Stimulated activated CD8-positive, alpha-beta memory T cell treated with anti-CD3 and anti-CD28 coated beads, Interleukin-12 subunit alpha, Interleukin-12 subunit beta, amount 100 ng/mL, for 4 hours (primary cell): ENCODE results near the gene KRT33A.
"Not testable (repeated sequence)": the region's sequence is repeated elsewhere in the genome, so short reads cannot be mapped to it uniquely, and the experiment has no call there.

Source experiments
- DNase-seq: peaks from one replicate; pipeline ENCODE4 v3.0.0-alpha.2; 2020; ENCODE audit warnings: low read depth

The KRT33A gene

DNA sequence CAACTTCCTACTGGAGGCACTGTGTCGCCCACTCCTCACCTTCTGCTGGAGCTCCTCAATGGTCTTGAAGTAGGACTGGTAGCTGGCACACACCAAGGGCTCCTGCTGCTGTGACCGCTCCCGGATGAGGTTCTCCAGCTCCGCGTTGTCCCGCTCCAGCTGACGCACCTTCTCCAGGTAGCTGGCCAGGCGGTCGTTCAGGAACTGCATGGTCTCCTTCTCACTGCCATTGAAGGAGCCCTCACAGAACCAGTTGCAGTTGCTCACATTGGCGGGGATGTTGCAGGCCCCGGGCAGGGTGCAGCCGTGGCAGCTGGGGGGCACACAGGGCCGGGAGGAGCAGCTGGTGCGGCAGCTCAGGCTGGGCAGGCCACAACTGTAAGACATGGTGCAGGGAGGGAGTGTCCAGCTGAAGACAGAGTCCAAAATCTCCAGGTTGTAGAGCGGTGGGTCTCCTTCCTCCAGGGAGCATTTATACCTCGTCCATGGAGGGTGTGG is at the start of gene KRT33A:
KRT33A (minus strand) TSS at position 448 of the 498 bp plus-strand sequence; CDS start at position 387, 61 bp downstream.
- DNase-seq, result not testable (repeated sequence)

DNA sequence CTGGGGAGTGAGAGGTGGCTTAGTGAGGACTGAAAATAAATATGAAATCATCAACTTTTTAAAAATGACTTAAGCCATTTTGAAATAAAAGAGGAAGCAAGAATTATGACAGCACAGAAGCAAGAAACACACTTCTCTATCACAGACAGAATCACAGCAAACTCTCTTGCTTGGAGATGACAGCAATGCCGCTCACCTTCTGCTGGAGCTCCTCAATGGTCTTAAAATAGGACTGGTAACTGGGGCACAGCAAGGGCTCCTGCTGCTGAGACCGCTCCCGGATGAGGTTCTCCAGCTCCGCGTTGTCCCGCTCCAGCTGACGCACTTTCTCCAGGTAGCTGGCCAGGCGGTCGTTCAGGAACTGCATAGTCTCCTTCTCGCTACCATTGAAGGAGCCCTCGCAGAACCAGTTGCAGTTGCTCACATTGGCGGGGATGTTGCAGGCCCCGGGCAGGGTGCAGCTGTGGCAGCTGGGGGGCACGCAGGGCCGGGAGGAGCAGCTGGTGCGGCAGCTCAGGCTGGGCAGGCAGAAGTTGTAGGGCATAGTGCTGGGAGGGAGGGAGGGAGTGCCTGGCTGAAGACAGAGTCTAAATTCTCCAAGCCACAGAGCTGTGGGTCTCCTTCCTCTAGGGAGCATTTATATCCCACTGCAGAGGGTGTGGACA is 46.5 kb upstream of the KRT33A start, which contains the start of gene KRT31:
KRT31 (minus strand) TSS at position 613 of the 665 bp plus-strand sequence; CDS start at position 544, 69 bp downstream.
- no peak for DNase-seq

DNA sequence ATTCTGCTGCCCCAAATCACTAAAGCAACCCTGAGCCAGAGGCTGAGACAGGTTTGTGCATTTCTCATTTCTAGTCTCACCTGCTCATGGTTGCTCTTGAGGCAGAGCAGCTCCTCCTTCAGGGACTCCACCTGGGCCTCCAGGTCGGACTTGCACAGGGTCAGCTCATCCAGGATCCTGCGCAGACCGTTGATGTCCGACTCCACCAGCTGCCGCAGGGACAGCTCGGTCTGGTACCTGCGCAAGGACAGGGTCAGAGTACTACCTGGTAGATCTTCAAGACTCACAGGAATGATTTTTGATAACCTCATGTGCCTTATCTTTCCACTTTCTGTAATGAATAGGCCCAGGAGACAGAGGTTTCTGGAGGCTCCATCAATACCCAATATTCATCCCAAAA is 45.7 kb upstream of the KRT33A start:
- no peak for DNase-seq

DNA sequence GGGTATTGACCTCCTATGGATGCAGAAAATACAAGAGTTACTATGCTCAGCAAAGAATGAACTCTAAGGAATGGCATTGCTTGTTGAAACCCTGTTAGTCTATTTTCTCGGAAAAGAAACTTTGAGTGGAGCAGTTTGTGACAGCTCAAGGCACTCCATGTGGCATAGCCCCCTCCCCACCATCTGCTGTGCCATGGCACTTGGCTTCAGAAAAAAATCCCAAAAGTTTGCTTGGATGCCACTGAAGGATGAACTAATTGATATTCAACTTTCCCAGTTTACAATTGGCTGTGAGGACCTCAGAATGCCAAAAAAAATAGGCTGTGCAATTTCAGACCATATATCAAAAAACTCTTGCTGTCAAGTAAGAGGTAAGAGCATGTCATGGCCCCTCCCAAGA is 45.0 kb upstream of the KRT33A start:
- no peak for DNase-seq

DNA sequence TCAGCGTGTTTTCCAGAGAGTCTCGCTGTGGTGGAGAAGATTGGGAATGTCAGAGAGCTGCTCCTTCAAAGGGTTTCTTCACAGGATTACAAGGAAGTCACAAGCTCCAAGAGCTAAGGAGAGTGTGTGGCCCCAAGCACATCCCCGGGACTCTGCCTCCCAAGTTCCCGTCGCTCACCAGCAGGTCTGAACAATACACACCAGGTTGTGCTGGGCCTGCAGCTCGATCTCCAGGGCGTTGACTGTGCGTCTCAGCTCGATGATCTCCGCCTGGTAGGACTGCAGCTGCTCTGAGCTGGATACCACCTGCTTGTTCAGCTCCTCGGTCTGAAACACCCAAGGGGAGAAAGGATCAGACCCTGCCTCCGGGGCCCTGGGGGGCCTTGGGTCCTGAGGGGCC is 44.4 kb upstream of the KRT33A start:
- DNase-seq, result not testable (repeated sequence)

DNA sequence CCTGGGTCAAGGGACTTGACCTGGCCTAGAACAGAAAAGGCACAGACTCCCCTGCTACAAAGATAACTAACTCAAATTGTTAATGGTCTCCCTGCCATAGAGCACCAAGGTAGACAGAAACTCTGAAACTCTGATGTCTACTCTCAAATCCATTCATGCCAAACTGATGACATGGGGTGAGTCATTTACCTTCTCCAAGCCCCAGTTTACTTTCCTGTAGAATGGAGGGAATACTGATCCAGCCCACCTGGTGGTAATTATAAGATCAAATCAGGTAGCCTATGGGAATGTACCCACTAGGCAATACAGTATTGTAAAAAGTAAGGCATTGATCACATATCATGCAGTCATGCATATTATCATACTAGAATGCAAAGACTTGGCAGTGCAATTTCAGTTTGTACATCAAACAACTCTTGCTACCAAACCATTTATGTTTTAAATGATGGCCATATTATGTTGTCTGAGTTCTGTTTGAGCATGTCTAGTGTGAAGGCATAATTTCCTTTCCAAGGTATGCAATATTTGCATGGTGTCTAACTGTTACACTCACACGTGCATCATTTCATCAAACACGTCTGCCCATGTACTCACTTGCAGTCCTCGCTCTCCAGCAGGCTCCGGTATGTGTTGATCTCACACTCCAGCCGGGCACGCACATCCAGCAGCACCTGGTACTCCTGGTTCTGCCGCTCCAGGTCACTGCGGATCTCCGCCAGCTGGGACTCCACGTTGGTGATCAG is 43.8 kb upstream of the KRT33A start:
- no peak for DNase-seq

DNA sequence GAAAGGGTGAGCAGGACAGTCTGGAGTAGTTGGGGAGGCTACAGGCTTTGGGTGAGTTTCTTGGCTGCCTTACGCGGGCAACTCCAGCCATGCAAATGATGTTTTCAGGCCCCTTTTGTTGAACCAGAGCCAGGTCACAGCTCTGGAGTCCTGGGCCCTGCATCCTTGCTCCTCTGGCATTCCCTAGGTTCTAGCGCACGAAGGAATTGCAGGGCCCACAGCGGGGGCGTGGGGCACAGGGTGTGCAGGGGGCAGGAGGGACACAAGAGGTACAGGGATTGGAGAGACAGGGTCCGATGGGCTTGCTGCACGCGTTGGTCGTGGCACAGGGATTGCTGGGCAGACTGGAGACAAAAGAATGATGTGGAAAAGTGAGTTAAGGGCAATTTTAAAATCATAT is 43.2 kb upstream of the KRT33A start:
- no peak for DNase-seq

DNA sequence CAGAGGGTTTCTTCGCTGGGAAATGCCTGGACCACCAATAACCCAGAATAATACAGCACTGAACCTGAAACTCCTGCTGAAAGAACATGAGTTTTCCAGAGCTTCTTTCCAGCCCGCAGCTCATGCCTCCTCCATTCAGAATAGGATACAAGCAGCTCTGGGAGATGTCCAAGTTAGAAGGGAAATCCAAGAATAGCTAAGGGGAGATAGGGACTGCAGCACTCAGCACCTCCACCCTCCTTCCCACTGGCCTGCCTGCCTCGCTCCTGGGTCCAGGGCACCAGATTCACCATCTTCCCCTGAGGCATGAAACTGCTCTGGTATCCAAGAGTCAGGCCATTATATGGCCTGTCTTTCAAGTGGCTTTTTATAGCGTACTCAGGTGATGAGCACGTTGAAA is 42.7 kb upstream of the KRT33A start:
- no peak for DNase-seq

DNA sequence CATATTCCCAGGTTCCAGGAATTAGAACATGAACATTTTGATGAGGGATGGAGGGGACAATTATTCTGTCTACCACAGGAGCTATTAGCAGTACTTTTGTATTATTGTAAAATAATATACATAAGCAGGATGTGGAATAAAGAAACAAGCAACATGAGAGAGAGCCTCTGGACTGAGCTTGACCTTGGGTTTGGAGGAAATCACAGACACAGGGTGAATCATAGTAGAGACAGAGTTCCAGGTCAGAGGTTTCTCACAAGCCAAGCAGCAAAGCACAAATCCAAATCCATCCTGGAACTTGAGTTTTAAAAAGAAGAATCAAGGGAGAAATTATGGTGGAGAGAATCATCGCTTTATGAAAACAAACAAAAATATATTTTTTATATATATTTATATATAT is 41.6 kb upstream of the KRT33A start:
- DNase-seq, result no peak

DNA sequence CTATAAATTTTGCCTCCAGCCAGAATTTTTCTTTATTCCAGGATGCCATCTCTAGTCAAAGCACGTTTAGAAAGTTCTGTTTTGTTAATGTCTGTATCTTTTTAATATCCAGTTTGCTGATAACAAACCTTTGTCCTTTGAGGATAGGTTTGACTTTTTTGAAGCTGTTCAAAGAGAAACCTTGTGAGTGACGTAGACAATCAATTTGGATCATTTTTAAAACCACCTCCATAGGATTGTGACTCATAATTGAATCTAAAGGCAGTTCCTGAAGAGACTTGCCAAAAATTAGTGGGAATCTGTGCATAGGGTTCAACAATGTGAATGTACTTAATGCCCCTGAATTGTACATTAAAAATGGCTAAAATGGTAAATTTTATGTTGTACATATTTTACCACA is 40.9 kb upstream of the KRT33A start:
- no peak for DNase-seq

DNA sequence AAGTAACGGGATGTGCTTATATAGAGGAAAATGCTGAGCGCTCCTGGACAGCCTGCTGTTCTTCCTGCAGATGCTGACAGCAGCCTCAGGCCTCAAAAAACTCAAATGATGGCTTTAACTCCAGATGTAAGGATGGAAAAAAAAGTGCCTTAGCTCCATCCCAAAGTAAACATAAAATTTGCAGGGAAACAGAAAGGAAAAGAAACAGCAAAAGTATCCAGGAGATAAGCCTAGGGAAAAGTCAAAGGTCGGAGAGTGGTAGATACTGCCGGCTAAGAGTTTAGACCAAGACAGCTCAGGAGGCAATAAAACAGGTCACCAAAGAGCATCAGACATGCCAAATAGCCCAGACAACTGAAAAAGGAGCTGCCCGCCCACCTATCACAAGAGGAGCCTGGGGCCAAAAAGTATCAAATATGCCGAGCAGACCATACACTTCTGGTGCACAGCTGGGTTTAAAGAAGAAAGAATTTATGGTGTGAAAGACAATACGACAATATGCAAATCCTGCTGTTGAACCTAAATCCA is 39.8 kb upstream of the KRT33A start:
- no peak for DNase-seq

DNA sequence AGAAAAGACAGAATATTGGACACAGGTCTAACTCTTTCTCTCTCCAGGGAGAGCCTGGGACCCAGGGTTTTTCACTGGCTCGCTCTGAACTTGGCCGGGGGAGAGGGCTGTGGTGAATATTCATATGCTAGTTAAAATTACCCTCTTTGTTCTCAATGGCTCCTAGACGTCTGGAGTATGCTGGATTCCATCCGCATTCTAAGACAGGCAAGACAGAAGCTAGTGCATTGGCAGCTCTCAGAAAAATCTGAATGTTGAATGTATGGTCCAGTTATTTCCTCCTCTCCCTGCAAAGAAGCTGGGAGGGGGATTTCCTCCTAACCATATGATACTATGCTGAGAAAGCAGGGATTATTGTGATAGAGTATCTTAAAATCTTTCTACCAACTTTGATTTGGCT is 37.0 kb upstream of the KRT33A start:
- no peak for DNase-seq

DNA sequence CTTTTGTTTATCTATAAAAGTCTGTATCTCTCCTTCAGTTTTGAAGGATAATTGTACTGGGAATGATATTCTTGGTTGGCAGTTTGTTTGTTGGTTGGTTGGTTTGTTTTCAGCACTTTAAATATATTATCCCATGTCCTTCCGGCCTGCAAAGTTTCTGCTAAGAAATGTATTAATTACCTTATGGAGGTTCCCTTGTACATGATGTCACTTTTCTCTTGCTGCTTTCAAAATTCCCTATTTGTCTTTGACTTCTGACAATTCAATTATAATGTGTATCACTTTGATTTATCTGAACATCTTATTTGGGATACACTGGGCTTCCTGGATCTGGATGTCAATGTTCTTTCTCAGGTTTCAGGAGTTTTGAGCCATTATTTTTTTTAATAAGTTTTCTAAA is 35.6 kb upstream of the KRT33A start:
- DNase-seq, result no peak

DNA sequence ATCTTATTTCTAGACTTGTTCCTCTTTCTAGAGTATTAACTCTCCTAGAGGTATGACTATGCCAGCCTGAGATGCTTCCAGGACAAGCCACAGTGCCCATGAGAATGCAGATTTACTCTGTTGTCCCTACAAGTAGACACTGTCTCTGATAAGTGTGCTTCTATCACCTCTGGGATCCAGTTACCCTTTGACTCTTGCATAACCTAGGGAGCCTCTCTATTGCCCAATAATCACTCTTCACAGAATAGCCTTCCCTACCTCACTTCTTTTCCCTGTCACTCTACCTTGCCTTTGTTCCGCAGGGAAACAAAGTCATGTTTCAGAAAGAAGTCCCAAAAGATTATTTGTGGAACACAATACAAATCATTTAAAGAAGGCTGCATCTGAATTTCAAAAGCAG is 33.1 kb upstream of the KRT33A start:
- DNase-seq, result no peak

DNA sequence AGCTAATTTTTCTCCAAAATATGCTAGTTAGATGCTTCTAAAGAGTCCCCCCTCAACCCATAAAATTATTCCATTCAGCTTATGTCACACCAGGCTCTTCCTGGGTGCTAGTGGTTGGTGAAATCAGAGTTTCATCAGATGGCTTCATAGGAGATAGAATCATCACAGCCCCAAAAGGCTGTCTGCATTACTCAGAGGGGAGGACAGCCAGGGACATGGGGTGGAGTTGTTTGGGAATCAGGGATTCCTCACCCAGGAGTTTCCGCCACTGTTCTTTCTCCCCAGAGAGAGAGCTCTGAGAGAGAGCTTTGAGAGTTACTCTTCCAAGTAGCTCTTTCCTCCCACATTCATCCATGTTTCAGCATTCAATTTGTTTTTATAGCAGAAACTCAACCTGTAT is 31.8 kb upstream of the KRT33A start:
- no peak for DNase-seq

DNA sequence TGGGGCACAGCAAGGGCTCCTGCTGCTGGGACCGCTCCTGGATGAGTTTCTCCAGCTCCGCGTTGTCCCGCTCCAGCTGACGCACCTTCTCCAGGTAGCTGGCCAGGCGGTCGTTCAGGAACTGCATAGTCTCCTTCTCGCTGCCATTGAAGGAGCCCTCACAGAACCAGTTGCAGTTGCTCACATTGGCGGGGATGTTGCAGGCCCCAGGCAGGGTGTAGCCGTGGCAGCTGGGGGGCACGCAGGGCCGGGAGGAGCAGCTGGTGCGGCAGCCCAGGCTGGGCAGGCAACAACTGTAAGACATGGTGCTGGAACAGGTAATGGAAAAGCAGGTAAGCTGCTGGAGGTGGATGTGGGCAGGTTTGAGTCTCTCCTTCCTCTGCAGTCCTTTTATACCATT is 31.3 kb upstream of the KRT33A start, which contains the start of gene KRT34:
KRT34 (minus strand) TSS at position 364 of the 400 bp plus-strand sequence; CDS start at position 304, 60 bp downstream.
- DNase-seq, result not testable (repeated sequence)

DNA sequence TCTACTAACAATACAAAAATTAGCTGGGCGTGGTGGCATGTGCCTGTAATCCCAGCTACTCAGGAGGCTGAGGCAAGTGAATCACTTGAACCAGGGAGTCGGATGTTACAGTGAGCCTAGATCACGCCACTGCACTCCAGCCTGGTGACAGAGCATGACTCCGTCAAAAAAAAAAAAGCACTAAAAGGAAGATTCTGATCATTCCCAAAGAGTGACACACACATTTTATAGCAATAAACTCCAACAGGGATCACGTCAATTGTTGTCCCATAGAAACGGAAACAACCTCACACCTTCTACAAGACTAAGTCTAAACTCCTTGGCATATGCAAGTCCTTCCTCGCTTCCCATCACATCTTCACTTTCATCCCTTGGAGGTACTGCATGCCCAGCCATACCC is 29.5 kb upstream of the KRT33A start:
- not testable (repeated sequence) for DNase-seq

DNA sequence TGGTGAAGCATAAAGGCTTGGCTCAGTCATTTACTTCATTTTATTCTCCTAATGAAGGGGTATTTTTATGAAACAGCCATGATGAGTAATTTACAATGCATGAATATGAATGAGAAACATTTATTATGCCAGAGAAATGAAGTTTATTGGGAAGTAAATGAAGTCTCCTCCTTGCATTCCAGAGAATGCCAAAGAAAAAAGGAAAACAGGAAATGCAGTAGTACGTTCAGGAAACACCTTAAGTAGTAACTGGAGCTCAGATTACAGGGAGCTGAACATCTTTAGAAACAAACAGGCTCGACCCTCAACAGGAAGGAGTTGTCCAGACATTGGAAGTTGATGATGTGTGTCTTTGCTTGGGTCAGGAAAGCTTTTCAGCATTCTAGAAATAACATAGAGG is 26.9 kb upstream of the KRT33A start:
- DNase-seq, result no peak

DNA sequence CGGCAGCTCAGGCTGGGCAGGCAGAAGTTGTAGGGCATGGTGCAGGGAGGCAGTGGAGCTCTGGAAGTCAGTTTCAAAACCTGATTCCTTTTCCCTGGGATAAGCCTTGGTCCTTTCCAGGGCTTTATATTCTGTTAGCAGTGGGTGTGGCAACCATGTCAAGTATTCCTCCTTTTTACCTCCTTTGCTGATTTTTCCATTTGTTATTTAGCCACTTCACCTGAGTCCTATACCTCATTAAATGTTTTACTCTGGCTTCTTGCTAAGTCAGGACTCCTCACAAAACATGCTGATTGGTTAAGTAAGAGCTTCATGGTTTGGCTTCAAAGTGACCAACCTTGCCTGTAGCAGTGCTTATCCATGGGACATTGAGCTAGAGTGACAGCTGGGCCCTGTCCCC is 19.1 kb upstream of the KRT33A start, which contains the start of gene KRT33B:
KRT33B (minus strand) TSS at position 101 of the 400 bp plus-strand sequence; CDS start at position 38, 63 bp downstream.
- no peak for DNase-seq

DNA sequence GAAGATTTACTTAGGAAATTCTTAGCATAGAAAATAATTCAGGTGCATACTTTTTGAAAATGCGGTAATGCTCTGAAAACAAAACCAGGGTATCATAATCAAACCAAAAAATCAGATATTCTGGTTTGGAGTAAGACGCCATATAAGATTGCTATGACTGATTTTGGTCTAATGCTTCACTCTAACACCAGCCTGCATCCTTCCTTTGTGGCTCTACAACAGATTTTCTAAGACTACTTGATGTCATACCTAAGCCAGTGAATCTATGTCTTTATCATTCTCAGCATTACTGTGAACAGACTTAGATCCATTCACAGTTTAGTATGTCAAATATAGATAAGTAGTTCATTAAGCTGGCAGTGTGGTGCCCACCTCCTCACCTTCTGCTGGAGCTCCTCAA is 18.4 kb upstream of the KRT33A start:
- DNase-seq, result no peak

DNA sequence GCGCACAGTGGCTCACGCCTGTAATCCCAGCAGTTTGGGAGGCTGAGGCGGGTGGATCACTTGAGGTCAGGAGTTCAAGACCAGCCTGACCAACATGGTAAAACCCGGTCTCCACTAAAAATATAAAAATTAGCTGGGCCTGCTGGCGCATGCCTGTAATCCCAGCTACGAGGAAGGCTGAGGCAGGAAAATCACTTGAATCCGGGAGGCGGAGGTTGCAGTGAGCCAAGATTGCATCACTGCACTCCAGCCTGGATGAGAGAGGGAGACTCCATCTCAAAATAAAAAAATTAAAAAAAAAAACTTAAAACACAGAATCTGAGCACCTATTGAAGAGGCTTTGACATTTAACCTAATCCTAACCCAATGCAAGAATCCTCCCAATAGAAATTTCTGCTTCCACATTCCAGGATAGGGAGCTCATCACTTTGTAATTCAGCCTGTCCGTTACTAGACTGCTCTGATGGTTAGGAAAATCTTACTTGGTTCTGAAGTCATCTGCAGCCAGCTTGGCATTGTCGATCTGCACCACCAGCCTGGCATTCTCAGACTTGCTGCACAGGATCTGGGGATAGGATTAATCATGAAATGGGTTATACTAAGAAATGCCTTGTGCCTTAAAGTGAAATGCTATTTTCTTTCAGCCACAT is 16.9 kb upstream of the KRT33A start:
- DNase-seq, result no peak

DNA sequence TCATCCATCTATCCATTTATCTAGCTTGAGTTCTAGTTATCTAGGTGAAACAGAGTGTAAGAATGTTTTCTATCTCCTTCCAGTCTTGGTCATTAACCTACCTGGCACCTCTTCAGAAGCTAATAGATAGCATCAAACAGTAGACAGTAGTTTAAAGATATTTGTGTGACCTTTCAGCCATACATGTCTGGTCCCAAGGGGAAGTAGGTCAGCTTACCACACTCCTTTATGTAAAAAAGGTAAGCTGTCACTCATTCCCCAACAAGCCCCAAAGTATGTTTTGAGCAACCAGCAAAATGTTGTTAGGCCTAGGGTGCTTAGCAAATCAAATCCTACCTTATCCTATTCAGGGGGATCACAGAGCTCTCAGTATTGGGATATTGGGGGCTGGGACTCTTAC is 15.4 kb upstream of the KRT33A start:
- no peak for DNase-seq
